Ishikawa (cell line): Measurements from ENCODE around the gene SLC45A3.

Experiments
- CEBPB ChIP-seq: IDR thresholded peaks from 2 replicates; pipeline ENCODE4 v1.6.1; 2012
- CREB1 ChIP-seq: IDR thresholded peaks from 2 replicates; pipeline ENCODE4 v1.6.1; 2012; ENCODE audit warnings: low read depth
- EGR1 ChIP-seq: IDR thresholded peaks from 2 replicates; pipeline ENCODE4 v1.6.1; 2012
- EP300 ChIP-seq: IDR thresholded peaks from 2 replicates; pipeline ENCODE4 v1.6.1; 2012; ENCODE audit warnings: borderline replicate concordance
- FOXM1 ChIP-seq: IDR thresholded peaks from 2 replicates; pipeline ENCODE4 v1.6.1; 2012; ENCODE audit warnings: low read depth, borderline replicate concordance
- MAX ChIP-seq: IDR thresholded peaks from 2 replicates; pipeline ENCODE4 v1.6.1; 2012
- NFIC ChIP-seq: IDR thresholded peaks from 2 replicates; pipeline ENCODE4 v1.6.1; 2012
- RAD21 ChIP-seq: IDR thresholded peaks from 2 replicates; pipeline ENCODE4 v1.6.1; 2012; ENCODE audit warnings: low read depth
- TAF1 ChIP-seq: IDR thresholded peaks from 2 replicates; pipeline ENCODE4 v1.6.1; 2012; ENCODE audit warnings: low read depth, mild to moderate bottlenecking
- TCF12 ChIP-seq: IDR thresholded peaks from 2 replicates; pipeline ENCODE4 v1.6.1; 2012; ENCODE audit warnings: low read depth
- TEAD4 ChIP-seq: IDR thresholded peaks from 2 replicates; pipeline ENCODE4 v1.6.1; 2012
- USF1 ChIP-seq: IDR thresholded peaks from 2 replicates; pipeline ENCODE4 v1.6.1; 2012
- YY1 ChIP-seq: IDR thresholded peaks from 2 replicates; pipeline ENCODE4 v1.6.1; 2012; ENCODE audit warnings: low read depth
- ZBTB7A ChIP-seq: IDR thresholded peaks from 2 replicates; pipeline ENCODE4 v1.6.1; 2012; ENCODE audit warnings: low read depth
- TF ChIP-seq, protein P1 (sequence below): IDR thresholded peaks from 2 replicates; pipeline ENCODE4 v1.6.1; 2012; ENCODE audit warnings: low read depth, mild to moderate bottlenecking

Gene SLC45A3

DNA sequence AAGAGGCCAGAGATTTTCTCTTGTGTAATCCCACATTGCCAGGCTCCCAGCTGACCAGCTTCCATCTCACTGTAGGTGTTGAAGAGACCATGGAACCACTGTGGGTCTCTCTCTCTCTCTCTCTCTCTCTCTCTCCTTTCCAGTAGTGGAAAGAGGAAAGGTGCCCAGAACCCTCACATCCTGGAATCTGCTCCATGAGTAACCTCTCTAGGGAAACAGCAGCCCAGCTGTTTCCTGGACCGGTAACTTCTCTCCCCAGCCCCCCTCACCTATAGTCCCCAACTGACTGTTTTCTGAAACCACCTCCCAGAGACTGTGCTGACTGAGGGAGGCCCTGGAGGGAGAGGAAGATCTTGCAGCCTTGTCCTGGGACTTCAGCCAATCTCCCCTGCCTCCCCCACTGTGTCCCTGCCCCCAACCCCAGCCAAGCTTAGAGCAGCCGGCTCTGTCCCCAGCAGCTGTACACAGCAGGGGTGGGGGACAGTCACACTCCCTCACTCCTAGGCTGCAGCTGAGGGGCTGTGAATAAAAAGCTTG lies 20.6 kb upstream of the SLC45A3 start:
- TF ChIP-seq, protein P1, sequence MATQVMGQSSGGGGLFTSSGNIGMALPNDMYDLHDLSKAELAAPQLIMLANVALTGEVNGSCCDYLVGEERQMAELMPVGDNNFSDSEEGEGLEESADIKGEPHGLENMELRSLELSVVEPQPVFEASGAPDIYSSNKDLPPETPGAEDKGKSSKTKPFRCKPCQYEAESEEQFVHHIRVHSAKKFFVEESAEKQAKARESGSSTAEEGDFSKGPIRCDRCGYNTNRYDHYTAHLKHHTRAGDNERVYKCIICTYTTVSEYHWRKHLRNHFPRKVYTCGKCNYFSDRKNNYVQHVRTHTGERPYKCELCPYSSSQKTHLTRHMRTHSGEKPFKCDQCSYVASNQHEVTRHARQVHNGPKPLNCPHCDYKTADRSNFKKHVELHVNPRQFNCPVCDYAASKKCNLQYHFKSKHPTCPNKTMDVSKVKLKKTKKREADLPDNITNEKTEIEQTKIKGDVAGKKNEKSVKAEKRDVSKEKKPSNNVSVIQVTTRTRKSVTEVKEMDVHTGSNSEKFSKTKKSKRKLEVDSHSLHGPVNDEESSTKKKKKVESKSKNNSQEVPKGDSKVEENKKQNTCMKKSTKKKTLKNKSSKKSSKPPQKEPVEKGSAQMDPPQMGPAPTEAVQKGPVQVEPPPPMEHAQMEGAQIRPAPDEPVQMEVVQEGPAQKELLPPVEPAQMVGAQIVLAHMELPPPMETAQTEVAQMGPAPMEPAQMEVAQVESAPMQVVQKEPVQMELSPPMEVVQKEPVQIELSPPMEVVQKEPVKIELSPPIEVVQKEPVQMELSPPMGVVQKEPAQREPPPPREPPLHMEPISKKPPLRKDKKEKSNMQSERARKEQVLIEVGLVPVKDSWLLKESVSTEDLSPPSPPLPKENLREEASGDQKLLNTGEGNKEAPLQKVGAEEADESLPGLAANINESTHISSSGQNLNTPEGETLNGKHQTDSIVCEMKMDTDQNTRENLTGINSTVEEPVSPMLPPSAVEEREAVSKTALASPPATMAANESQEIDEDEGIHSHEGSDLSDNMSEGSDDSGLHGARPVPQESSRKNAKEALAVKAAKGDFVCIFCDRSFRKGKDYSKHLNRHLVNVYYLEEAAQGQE, result no peak
- TF ChIP-seq USF1, result no peak
- TF ChIP-seq CEBPB, result no peak
- no peak for TF ChIP-seq CREB1
- TF ChIP-seq TCF12, result no peak

- TF ChIP-seq EP300 (no peak), EGR1 (no peak), TEAD4 (no peak), YY1 (no peak), ZBTB7A (no peak), CEBPB (no peak), NFIC (no peak), CREB1 (no peak), MAX (no peak), USF1 (no peak), FOXM1 (no peak), TAF1 (no peak), TCF12 (no peak), RAD21 (no peak)
- TF ChIP-seq, protein P1, result no peak
Observed at GRCh38 chr1:205699416-205699815, 19.1 kb upstream of the SLC45A3 start.

DNA sequence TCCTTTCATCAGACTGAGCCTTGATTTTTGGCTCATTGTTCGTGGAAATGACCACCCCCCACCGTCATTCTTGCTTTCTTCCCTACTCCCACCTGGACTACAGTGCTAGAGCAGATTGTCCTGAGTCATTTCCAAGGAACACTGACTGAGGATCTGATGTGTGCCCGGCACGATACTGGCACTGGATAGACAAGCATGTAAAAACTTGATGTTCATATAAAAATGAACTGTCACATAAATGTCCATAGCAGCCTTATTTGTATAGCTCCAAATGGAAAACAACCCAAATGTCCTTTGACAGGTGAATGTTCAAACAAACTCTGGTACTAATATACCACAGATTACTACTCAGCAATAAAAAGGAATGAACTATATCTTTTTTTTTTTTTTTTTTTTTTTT lies 18.6 kb upstream of the SLC45A3 start:
- TF ChIP-seq ZBTB7A (no peak), TCF12 (no peak), EGR1 (no peak), YY1 (no peak), FOXM1 (no peak), USF1 (no peak), NFIC (no peak), CREB1 (no peak)
- TF ChIP-seq, protein P1, result no peak

DNA sequence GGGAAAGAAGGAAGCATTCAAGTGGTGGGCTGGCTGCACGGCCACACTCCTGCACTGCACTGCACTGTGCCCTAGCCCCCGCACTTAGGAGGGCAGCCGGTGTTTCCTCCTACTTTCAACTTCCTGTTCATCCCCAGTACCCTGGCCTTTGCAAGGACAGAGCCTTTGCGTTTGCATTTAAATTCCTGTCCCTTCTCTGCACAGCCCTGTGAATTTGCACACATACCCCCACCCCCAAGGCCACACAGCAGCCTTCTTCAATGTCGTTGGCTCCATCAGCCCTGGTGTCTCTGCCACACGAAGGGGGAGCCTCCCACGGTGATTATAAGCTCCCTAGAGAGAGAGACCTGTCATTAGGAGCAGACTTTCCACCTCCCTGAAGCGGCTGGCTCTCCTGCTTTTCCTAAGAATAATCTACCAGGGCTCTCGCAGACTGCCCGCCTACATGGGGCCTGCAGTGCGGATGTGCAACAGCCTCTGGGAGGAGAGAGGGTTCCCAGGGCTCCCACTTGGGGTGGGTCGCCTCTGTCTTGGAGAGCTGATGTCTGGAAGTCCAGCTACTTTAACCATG lies 13.2 kb upstream of the SLC45A3 start:
- TF ChIP-seq, protein P1, result no peak
- no peak for TF ChIP-seq TCF12
- no peak for TF ChIP-seq CEBPB
- TF ChIP-seq EP300, result no peak
- no peak for TF ChIP-seq ZBTB7A
- no peak for TF ChIP-seq USF1
- no peak for TF ChIP-seq FOXM1
- TF ChIP-seq CREB1, result no peak
- TF ChIP-seq MAX, result no peak
- TF ChIP-seq NFIC, result no peak
- no peak for TF ChIP-seq EGR1
